Endothelial cell of umbilical vein (primary cell): ENCODE measurements around the gene MAP4K2. TPM values are rescaled to one million over a fixed set of nuclear protein-coding genes. Genes with fewer than 3 reads are reported as not detected.

Experiments used
- BruUV-seq: library from RNA; stranded (reverse); fragments of 400-500 nt; replicated peaks from 2 replicates; lab custom pipeline; 2021; lab: Mats Ljungman, UMichigan
- CTCF ChIA-PET: fragments of 300-600, 350-600 bp; sonication (Branson Sonifier 250); formaldehyde crosslinking; loops from one replicate; lab custom pipeline; 2021; ENCODE audit warnings: antibody characterized with exemption, inconsistent platforms; lab: Charles Lee
- POLR2A ChIA-PET: fragments of 300-600, 350-600 bp; sonication (Branson Sonifier 250); formaldehyde crosslinking; loops from one replicate; lab custom pipeline; 2021; ENCODE audit warnings: antibody characterized with exemption, inconsistent platforms; lab: Charles Lee
- DNase-seq: peaks from one replicate; pipeline ENCODE4 v3.0.0-alpha.2; 2011; ENCODE audit warnings: low read depth, low spot score
- FAIRE-seq: peaks from 2 replicates; lab custom pipeline; 2011; peaks lifted over from hg19 to GRCh38; lab: Jason Lieb, UNC
- H2AFZ ChIP-seq: 2 replicates; pipeline ENCODE4 v1.6.0; 2012; ENCODE audit warnings: low read depth, low read length, control low read depth, inconsistent platforms
- H3K27ac ChIP-seq: 2 replicates; pipeline ENCODE4 v1.5.1; 2011; ENCODE audit warnings: low read depth, mild to moderate bottlenecking, control low read depth, low read length, moderate library complexity; ENCODE audit not compliant: insufficient read depth
- H3K27me3 ChIP-seq, 2 experiments: 2 replicates each; pipeline versions ENCODE4 v1.6.0 to v1.6.1; 2011; ENCODE audit warnings: low read length in 2 of 2, mixed read lengths in 1 of 2; ENCODE audit not compliant: control insufficient read depth in 2 of 2, insufficient read depth in 2 of 2
- H3K36me3 ChIP-seq, 2 experiments: 2 replicates in 1 of 2; 3 replicates in 1 of 2; pipeline ENCODE4 v1.5.1; 2011; ENCODE audit warnings: low read length in 2 of 2, mild to moderate bottlenecking in 1 of 2, moderate library complexity in 1 of 2; ENCODE audit not compliant: control insufficient read depth in 2 of 2, insufficient read depth in 2 of 2; ENCODE audit errors: extremely low read depth in 1 of 2
- H3K4me1 ChIP-seq: 3 replicates; pipeline ENCODE4 v1.5.1; 2011; ENCODE audit warnings: mild to moderate bottlenecking, low read length; ENCODE audit not compliant: control insufficient read depth, insufficient read depth; ENCODE audit errors: extremely low read depth
- H3K4me2 ChIP-seq: 2 replicates; pipeline ENCODE4 v1.6.1; 2011; ENCODE audit warnings: low read length, control low read depth, mixed read lengths; ENCODE audit not compliant: insufficient read depth
- H3K4me3 ChIP-seq, 3 experiments: fragments of 200-600 bp in 1 of 3; sonication (generic), shearing (Covaris generic) in 1 of 3; replicated peaks in 1 of 3; 2 replicates each; pipeline ENCODE4 v1.5.1; 2011 to 2016; ENCODE audit warnings: control low read depth in 3 of 3, low read length in 3 of 3, mild to moderate bottlenecking in 2 of 3, inconsistent platforms in 1 of 3, low read depth in 1 of 3, moderate library complexity in 1 of 3; ENCODE audit not compliant: insufficient read depth in 1 of 3
- H3K79me2 ChIP-seq: 2 replicates; pipeline ENCODE4 v1.6.0; 2012; ENCODE audit warnings: low read length, inconsistent platforms; ENCODE audit not compliant: control insufficient read depth, insufficient read depth
- H3K9ac ChIP-seq: replicated peaks from 2 replicates; pipeline ENCODE3; 2011; ENCODE audit warnings: low read length, control low read depth; ENCODE audit not compliant: insufficient read depth; ENCODE audit errors: extremely low read depth
- H3K9me1 ChIP-seq: replicated peaks from 3 replicates; pipeline ENCODE4 v1.6.0; 2011; ENCODE audit warnings: mild to moderate bottlenecking, low read length; ENCODE audit not compliant: control insufficient read depth, insufficient read depth; ENCODE audit errors: extremely low read depth
- H3K9me3 ChIP-seq: replicated peaks from 2 replicates; pipeline ENCODE4 v1.5.1; 2012; ENCODE audit warnings: low read length, inconsistent platforms; ENCODE audit not compliant: control insufficient read depth, insufficient read depth
- H4K20me1 ChIP-seq: replicated peaks from 2 replicates; pipeline ENCODE3; 2011; ENCODE audit warnings: mild to moderate bottlenecking, low read length; ENCODE audit not compliant: control insufficient read depth, insufficient read depth; ENCODE audit errors: extremely low read depth
- CTCF ChIP-seq, 2 donors: IDR thresholded peaks; 1 replicate in 1 of 2; 2 replicates in 1 of 2; pipeline ENCODE4 v1.5.1; 2011; ENCODE audit warnings: low read length in 2 of 2, mild to moderate bottlenecking in 2 of 2, moderate library complexity in 2 of 2, control low read depth in 1 of 2, inconsistent platforms in 1 of 2, low read depth in 1 of 2; ENCODE audit not compliant: insufficient read depth in 1 of 2; ENCODE audit errors: extremely low read depth in 1 of 2
- EZH2 ChIP-seq: IDR thresholded peaks from 2 replicates; pipeline ENCODE4 v1.6.1; 2012; ENCODE audit warnings: borderline replicate concordance, low read depth, mild to moderate bottlenecking, moderate library complexity, low read length, inconsistent platforms; ENCODE audit not compliant: severe bottlenecking
- FOS ChIP-seq: IDR thresholded peaks from 2 replicates; pipeline ENCODE4 v1.6.1; 2011; ENCODE audit warnings: mild to moderate bottlenecking, low read length, moderate library complexity, borderline replicate concordance; ENCODE audit not compliant: insufficient read depth
- GATA2 ChIP-seq: IDR thresholded peaks from 2 replicates; pipeline ENCODE4 v1.7.0; 2011; ENCODE audit warnings: low read depth, mild to moderate bottlenecking, moderate library complexity, mixed read lengths, low read length; ENCODE audit not compliant: insufficient read length, insufficient read depth
- JUN ChIP-seq: IDR thresholded peaks from 2 replicates; pipeline ENCODE4 v1.6.1; 2011; ENCODE audit warnings: borderline replicate concordance, low read depth; ENCODE audit not compliant: insufficient read length, insufficient read depth
- POLR2A ChIP-seq: IDR thresholded peaks from 2 replicates; pipeline ENCODE4 v1.6.1; 2012; ENCODE audit warnings: low read depth, mild to moderate bottlenecking, control low read depth, low read length
- POLR2AphosphoS5 ChIP-seq: IDR thresholded peaks from 2 replicates; pipeline ENCODE4 v1.6.1; 2012; ENCODE audit warnings: low read depth, mild to moderate bottlenecking, control low read depth, low read length, moderate library complexity; ENCODE audit not compliant: insufficient read depth
- dilution Hi-C: fragments of 300-500 bp; cut with MboI; formaldehyde crosslinking; loops from one replicate; pipeline ENCODE4 v1.15.0; 2019; ENCODE audit warnings: low sequenced_read_pairs; ENCODE audit not compliant: extremely low pct_ligation_motif_present
- intact Hi-C: fragments of 100-400 bp; cut with micrococcal nuclease; formaldehyde crosslinking; loops from one replicate; pipeline ENCODE4 v1.10.0; 2022
- polyA plus RNA-seq, 4 experiments: library from polyadenylated mRNA; depleted of rRNA in 3 of 4; stranded (reverse) in 3 of 4; unstranded in 1 of 4; fragments of >200 nt; gene quantifications; 2 replicates each; pipeline versions ENCODE4 v1.2.1 to v1.2.3, GENCODE V29; 2011 to 2012; ENCODE audit warnings: missing spikeins in 1 of 4
- total RNA-seq: library from RNA; stranded (reverse); gene quantifications from 2 replicates; pipeline ENCODE4 v1.2.3, GENCODE V29; 2021

Gene MAP4K2
- total and polyA plus RNA-seq, 2 donors (not counting 3 experiments of a cell fraction or from before 2014, with no cell fraction given): 43.3 to 44.0 TPM

DNA sequence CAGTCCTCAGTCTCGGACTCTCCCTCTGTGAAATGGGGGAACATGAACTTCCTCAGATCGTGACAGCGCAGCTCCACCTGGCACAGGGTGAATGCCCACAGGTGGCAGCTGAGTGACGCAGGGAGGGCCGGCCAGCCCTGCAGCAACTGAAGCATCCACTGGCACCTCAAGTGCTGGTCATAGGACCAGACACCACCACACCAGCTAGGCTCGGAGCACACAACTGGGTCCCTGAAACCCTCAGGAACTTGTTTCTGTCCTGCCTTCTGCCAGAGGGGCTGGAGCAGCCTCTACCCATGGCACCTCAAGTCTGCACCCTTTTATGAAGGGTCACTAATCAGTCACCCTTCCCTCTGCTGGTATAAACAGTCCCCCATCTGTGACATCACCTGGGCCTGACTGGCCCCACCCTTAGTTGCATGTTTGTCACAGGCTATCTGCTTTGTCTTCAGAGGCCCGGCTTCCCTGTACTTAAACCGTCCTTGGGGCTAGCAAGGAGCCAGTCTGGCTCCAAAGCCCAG lies 48.9 kb upstream of the MAP4K2 start:
- Histone ChIP-seq H4K20me1 (no peaks in the 10 kb centered on the region), H3K9me1 (no peaks in the 10 kb centered on the region), H3K27me3 (no peaks in the 10 kb centered on the region), H3K9me3 (no peaks in the 10 kb centered on the region), H3K9ac (no peak overlapping the region), H2AFZ (no peak overlapping the region), H3K4me3 (no peak overlapping the region), H3K4me2 (no peak overlapping the region), H3K4me1 (peaks cover 29% of the 10 kb centered on the region), H3K36me3 (peaks cover 0 to 5% of the 10 kb centered on the region in 2 experiments), H3K27ac (no peak overlapping the region), H3K79me2 (peaks cover 14% of the 10 kb centered on the region)
- no peak for DNase-seq
- FAIRE-seq: no peak
- ChIA-PET CTCF (interaction anchor here (1.9 to 6.2 kb wide), 2 partner anchors 25 to 36 kb away, joined by 11 to 51 read pairs; partner anchors contain the start of gene EHD1), POLR2A (no interaction called here)
- dilution Hi-C loops (no loop called here), intact Hi-C loops (no loop called here)
- no peak for TF ChIP-seq POLR2AphosphoS5
- no peak for TF ChIP-seq POLR2A
- TF ChIP-seq FOS: no peak
- no peak for TF ChIP-seq EZH2
- BruUV-seq: no TSS peak

DNA sequence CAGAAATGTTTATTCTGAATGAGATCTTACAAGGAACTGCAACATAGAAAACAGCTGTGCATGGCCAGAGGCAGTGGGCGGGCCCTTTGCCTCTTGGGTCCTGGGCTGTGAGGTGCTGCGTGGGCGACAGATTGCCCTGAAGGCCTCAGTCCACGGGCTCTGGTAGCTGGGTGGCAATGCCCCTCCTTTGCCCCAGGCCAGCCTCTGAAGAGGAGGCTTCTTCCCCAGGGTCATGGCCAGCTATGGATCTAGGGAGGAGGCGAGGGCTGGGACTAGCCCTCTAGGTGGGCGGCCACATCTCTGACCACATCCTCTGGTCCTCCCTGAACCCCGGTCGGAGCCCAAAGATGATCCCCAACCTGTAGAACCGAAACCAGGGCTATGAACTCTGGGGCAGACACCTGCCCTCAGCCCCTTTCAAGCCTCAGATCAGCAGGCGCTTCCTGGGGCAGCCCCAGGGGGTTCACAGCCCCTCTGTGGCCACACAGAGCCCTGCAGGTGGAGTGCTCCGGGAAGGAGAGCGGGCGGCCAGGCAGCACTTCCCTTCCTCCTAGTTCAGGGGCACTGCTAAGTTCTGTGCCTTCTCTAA lies 48.1 kb upstream of the MAP4K2 start:
- ChIA-PET POLR2A (interaction anchor here (0.7 to 4.2 kb wide), 3 partner anchors 15 to 27 kb away, joined by 4 to 24 read pairs (median 4); partner anchors contain the start of gene EHD1), CTCF (interaction anchor here (0.7 to 7.6 kb wide), 6 partner anchors 8 to 63 kb away, joined by 3 to 168 read pairs (median 33); partner anchors contain the start of gene EHD1)
- H3K79me2 ChIP-seq: peaks cover 14% of the 10 kb centered on the region
- no peaks in the 10 kb centered on the region for H3K9me1 ChIP-seq
- H3K36me3 ChIP-seq: peaks cover 0 to 5% of the 10 kb centered on the region in 2 experiments
- intact Hi-C loops: no loop called here
- no peaks in the 10 kb centered on the region for H4K20me1 ChIP-seq
- no peaks in the 10 kb centered on the region for H3K27me3 ChIP-seq
- no peaks in the 10 kb centered on the region for H3K9me3 ChIP-seq
- no TSS peak for BruUV-seq
- dilution Hi-C loops: no loop called here
- FAIRE-seq (no peak), DNase-seq (no peak)
- TF ChIP-seq FOS: no peak
- TF ChIP-seq POLR2A: no peak
- TF ChIP-seq JUN: no peak
- no peak for TF ChIP-seq GATA2
- no peak for TF ChIP-seq CTCF (IDR thresholded peaks at IDR 0.05; ENCODE audit: extremely low read depth in 1 of 2, insufficient read depth in 1 of 2, low read depth in 1 of 2, low read length in 2 of 2)
- no peak for TF ChIP-seq EZH2
- H3K4me3 ChIP-seq: no peak overlapping the region
- peaks cover 20% of the 10 kb centered on the region for H3K4me1 ChIP-seq
- no peak overlapping the region for H2AFZ ChIP-seq
- no peak overlapping the region for H3K9ac ChIP-seq
- H3K4me2 ChIP-seq: no peak overlapping the region
- no peak overlapping the region for H3K27ac ChIP-seq
